B cell (primary cell): ENCODE measurements around the gene ANKFY1. TPM values are rescaled to one million over a fixed set of nuclear protein-coding genes. Genes with fewer than 3 reads are reported as not detected.

Experiments used
- ATAC-seq: fragments of 200-7000 bp; cut with Tn5 transposase; one replicate; pipeline ENCODE4 v1.10.0; 2021; ENCODE audit warnings: low read depth, mild to moderate bottlenecking, moderate number of reproducible peaks, moderate library complexity
- CTCF ChIA-PET: fragments of 350-600 bp; sonication (Branson Sonifier 250); formaldehyde crosslinking; loops from one replicate; lab custom pipeline; 2021; ENCODE audit warnings: antibody characterized with exemption, inconsistent platforms; lab: Charles Lee
- POLR2A ChIA-PET: fragments of 350-600 bp; sonication (Branson Sonifier 250); formaldehyde crosslinking; loops from one replicate; lab custom pipeline; 2021; ENCODE audit warnings: antibody characterized with exemption; lab: Charles Lee
- DNase-seq: peaks from one replicate; pipeline ENCODE4 v3.0.0; 2013
- H2AFZ ChIP-seq: 2 replicates; pipeline ENCODE4 v1.6.1; 2012; ENCODE audit warnings: mild to moderate bottlenecking, low read depth, low read length; ENCODE audit not compliant: insufficient read depth, poor library complexity, severe bottlenecking
- H3K27ac ChIP-seq, 2 donors: 1 replicate in 1 of 2; 2 replicates in 1 of 2; pipeline ENCODE4 v1.5.1; 2012 to 2013; ENCODE audit warnings: low read length in 2 of 2, mild to moderate bottlenecking in 2 of 2, moderate library complexity in 1 of 2
- H3K27me3 ChIP-seq, 4 experiments: fragments of 200-600 bp in 1 of 4; sonication (generic) in 1 of 4; replicated peaks in 1 of 4; 1 replicate in 2 of 4; 2 replicates in 2 of 4; pipeline versions ENCODE4 v1.6.1 to v1.7.0; 2013 to 2016; ENCODE audit warnings: low read length in 3 of 4, mild to moderate bottlenecking in 2 of 4, mixed read lengths in 1 of 4, moderate library complexity in 1 of 4; ENCODE audit not compliant: insufficient read depth in 4 of 4, control insufficient read depth in 3 of 4; ENCODE audit errors: control extremely low read depth in 1 of 4
- H3K36me3 ChIP-seq, 2 experiments: replicated peaks in 1 of 2; 1 replicate in 1 of 2; 2 replicates in 1 of 2; pipeline versions ENCODE4 v1.6.1 to v1.7.1; 2013; ENCODE audit warnings: low read length in 1 of 2; ENCODE audit not compliant: insufficient read depth in 2 of 2, control insufficient read depth in 1 of 2; ENCODE audit errors: control extremely low read depth in 1 of 2, extremely low read depth in 1 of 2
- H3K4me1 ChIP-seq, 2 donors: fragments of 200-600 bp in 1 of 2; sonication (generic) in 1 of 2; 1 replicate in 1 of 2; 2 replicates in 1 of 2; pipeline versions ENCODE4 v1.5.1 to v1.6.1; 2013 to 2017; ENCODE audit warnings: low read length in 2 of 2; ENCODE audit not compliant: control insufficient read depth in 2 of 2, insufficient read depth in 2 of 2
- H3K4me2 ChIP-seq: replicated peaks from 2 replicates; pipeline ENCODE3; 2012; ENCODE audit warnings: mild to moderate bottlenecking, low read depth, low read length; ENCODE audit not compliant: poor library complexity, severe bottlenecking
- H3K4me3 ChIP-seq, 5 experiments: fragments of 200-600 bp in 1 of 5; sonication (generic) in 1 of 5; 1 replicate in 3 of 5; 2 replicates in 2 of 5; pipeline versions ENCODE4 v1.5.1 to v1.7.0; 2011 to 2016; ENCODE audit warnings: low read length in 4 of 5, mild to moderate bottlenecking in 4 of 5, low read depth in 2 of 5, control low read depth in 1 of 5, moderate library complexity in 1 of 5; ENCODE audit not compliant: insufficient read depth in 1 of 5; ENCODE audit errors: control extremely low read depth in 1 of 5, extremely low read depth in 1 of 5
- H3K79me2 ChIP-seq: fragments of 200-600 bp; sonication (generic); one replicate; pipeline ENCODE4 v1.6.0; 2016; ENCODE audit warnings: low read length; ENCODE audit not compliant: control insufficient read depth, insufficient read depth
- H3K9ac ChIP-seq: fragments of 200-600 bp; sonication (generic); 2 replicates; pipeline ENCODE4 v1.6.1; 2017; ENCODE audit warnings: mild to moderate bottlenecking, low read length, moderate library complexity
- H3K9me3 ChIP-seq, 3 donors: one replicate each; pipeline versions ENCODE4 v1.6.1 to v1.7.1; 2013; ENCODE audit warnings: low read length in 2 of 3; ENCODE audit not compliant: control insufficient read depth in 2 of 3, insufficient read depth in 1 of 3; ENCODE audit errors: control extremely low read depth in 1 of 3
- H4K20me1 ChIP-seq: 2 replicates; pipeline ENCODE4 v1.6.0; 2012; ENCODE audit warnings: mild to moderate bottlenecking, low read length; ENCODE audit not compliant: insufficient read depth, control insufficient read depth, poor library complexity, severe bottlenecking
- H3K27ac Mint-ChIP-seq: one replicate; pipeline ENCODE4 v1.8.0; 2021; ENCODE audit warnings: mixed read lengths
- H3K27me3 Mint-ChIP-seq: one replicate; pipeline ENCODE4 v1.8.0; 2021; ENCODE audit warnings: mixed read lengths
- H3K4me1 Mint-ChIP-seq: one replicate; pipeline ENCODE4 v1.8.0; 2021; ENCODE audit warnings: mixed read lengths
- H3K4me3 Mint-ChIP-seq: one replicate; pipeline ENCODE4 v1.8.0; 2021; ENCODE audit warnings: mixed read lengths
- H3K9me3 Mint-ChIP-seq: one replicate; pipeline ENCODE4 v1.8.0; 2022; ENCODE audit warnings: mixed read lengths; ENCODE audit not compliant: insufficient read depth
- CTCF ChIP-seq: fragments of 200-600 bp; IDR thresholded peaks from one replicate; pipeline ENCODE4 v1.8.0; 2022; ENCODE audit warnings: antibody characterized with exemption, mild to moderate bottlenecking
- EZH2 ChIP-seq: IDR thresholded peaks from 2 replicates; pipeline ENCODE4 v1.6.1; 2012; ENCODE audit warnings: borderline replicate concordance, low read depth, mild to moderate bottlenecking, moderate library complexity, low read length; ENCODE audit not compliant: insufficient read depth, poor library complexity, severe bottlenecking
- WGBS: methylation state at CpG from one replicate; pipeline ENCODE4 v1.1.5; 2013; ENCODE audit warnings: missing lambda C conversion rate; ENCODE audit not compliant: insufficient coverage; 5-methylcytosine and 5-hydroxymethylcytosine counted together
- intact Hi-C: fragments of 100-400 bp; cut with micrococcal nuclease; formaldehyde crosslinking; loops from one replicate; pipeline ENCODE4 v1.10.0; 2022
- polyA plus RNA-seq: library from polyadenylated mRNA; depleted of rRNA; stranded (reverse); fragments of >200 nt; gene quantifications from 2 replicates; pipeline ENCODE4 v1.2.3, GENCODE V29; 2012
- total RNA-seq, 2 donors: library from RNA; stranded (reverse); fragments of 120-200 nt in 1 of 2; gene quantifications; 1 replicate in 1 of 2; 2 replicates in 1 of 2; pipeline versions ENCODE4 v1.2.3 to v1.2.4, GENCODE V29; 2013 to 2022

The ANKFY1 gene
- total and polyA plus RNA-seq, 2 donors (not counting 1 experiment from before 2014, with no cell fraction given), result 23.1 to 63.9 TPM

DNA sequence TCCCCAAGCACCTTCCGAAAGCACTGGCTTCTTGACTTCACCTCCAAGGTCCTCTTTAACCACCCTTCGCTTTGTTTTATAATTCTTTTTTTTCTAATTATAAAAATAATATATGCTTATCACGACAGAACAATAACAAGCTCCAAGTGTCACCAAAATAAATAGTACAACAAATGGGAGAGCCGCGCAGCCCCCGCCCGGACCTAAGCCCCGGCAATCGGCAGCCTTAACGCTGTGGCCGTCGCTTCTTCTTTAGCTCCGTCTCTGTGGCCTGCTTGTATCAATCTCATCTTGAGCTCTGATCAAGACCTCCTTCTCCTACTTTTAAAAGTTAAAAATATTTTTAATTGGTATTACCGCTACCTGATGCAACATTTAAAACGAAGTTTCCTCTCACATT is 78.1 kb downstream of the ANKFY1 start:
- Histone ChIP-seq H3K4me2 (no peak overlapping the region), H4K20me1 (no peaks in the 10 kb centered on the region), H3K36me3 (peaks cover 8 to 85% of the 10 kb centered on the region in 2 experiments), H3K4me1 (no peaks in the 10 kb centered on the region), H3K9ac (no peak overlapping the region), H3K27me3 (no peaks in the 10 kb centered on the region), H3K27ac (no peak overlapping the region), H3K79me2 (no peaks in the 10 kb centered on the region), H3K4me3 (no peak overlapping the region), H2AFZ (no peak overlapping the region), H3K9me3 (no peaks in the 10 kb centered on the region)
- no peaks in the 10 kb centered on the region for H3K27me3 Mint-ChIP-seq
- H3K4me1 Mint-ChIP-seq, result no peaks in the 10 kb centered on the region
- H3K27ac Mint-ChIP-seq, result no peak overlapping the region
- no peak for DNase-seq
- 98% methylated on average over 8 of the region's 15 CpGs for WGBS
- ChIA-PET POLR2A (no interaction called here), CTCF (no interaction called here)
- no peak for TF ChIP-seq CTCF
- TF ChIP-seq EZH2, result no peak
- no peak for ATAC-seq
- no peaks in the 10 kb centered on the region for H3K9me3 Mint-ChIP-seq
- H3K4me3 Mint-ChIP-seq, result no peak overlapping the region
- intact Hi-C loops, result no loop called here

- Mint-ChIP-seq H3K27me3 (no peaks in the 10 kb centered on the region), H3K4me3 (no peak overlapping the region)
Measured at GRCh38 chr17:4184811-4185210, 79.0 kb downstream of the ANKFY1 start.

More at GRCh38 chr17:4184811-4185210, 79.0 kb downstream of the ANKFY1 start:
- no peaks in the 10 kb centered on the region for H3K4me1 Mint-ChIP-seq
- Histone ChIP-seq H3K27me3 (no peaks in the 10 kb centered on the region), H3K4me1 (no peaks in the 10 kb centered on the region), H3K4me3 (no peak overlapping the region), H3K9ac (no peak overlapping the region), H3K27ac (no peak overlapping the region), H3K79me2 (no peaks in the 10 kb centered on the region), H3K36me3 (peaks cover 8 to 84% of the 10 kb centered on the region in 2 experiments), H3K4me2 (no peak overlapping the region), H2AFZ (no peak overlapping the region), H4K20me1 (no peaks in the 10 kb centered on the region), H3K9me3 (no peaks in the 10 kb centered on the region)
- H3K27ac Mint-ChIP-seq, result no peak overlapping the region
- TF ChIP-seq CTCF (no peak), EZH2 (no peak)
- DNase-seq, result no peak
- ATAC-seq, result no peak
- no peaks in the 10 kb centered on the region for H3K9me3 Mint-ChIP-seq
- ChIA-PET CTCF (no interaction called here), POLR2A (no interaction called here)
- 92% methylated on average over 18 of the region's 18 CpGs for WGBS
- intact Hi-C loops, result no loop called here
